Fibroblast of skin of left biceps (primary cell): ENCODE results near the gene DTHD1.

Experiments used
- DNase-seq, 2 experiments: peaks; one replicate each; pipeline ENCODE4 v3.0.0-alpha.2; 2013; ENCODE audit warnings: low read depth in 2 of 2

DTHD1 gene

GRCh38 chr4:36343501-36344175, 62.2 kb downstream of the DTHD1 start:
- DNase-seq, result no peak

- no peak for DNase-seq
Observed at GRCh38 chr4:36348403-36348938, 67.1 kb downstream of the DTHD1 start.

- DNase-seq, result no peak
Observed at GRCh38 chr4:36349938-36350549, 68.6 kb downstream of the DTHD1 start.

- DNase-seq, result no peak
Observed at GRCh38 chr4:36351082-36351666, 69.8 kb downstream of the DTHD1 start.

GRCh38 chr4:36353998-36354397, 72.6 kb downstream of the DTHD1 start:
- no peak for DNase-seq

GRCh38 chr4:36358173-36358572, 76.8 kb downstream of the DTHD1 start:
- no peak for DNase-seq

GRCh38 chr4:36360755-36361154, 79.3 kb downstream of the DTHD1 start:
- no peak for DNase-seq

- no peak for DNase-seq
Observed at GRCh38 chr4:36363024-36363423, 81.6 kb downstream of the DTHD1 start.

GRCh38 chr4:36374836-36375511, 93.6 kb downstream of the DTHD1 start:
- no peak for DNase-seq

- DNase-seq, result no peak
Observed at GRCh38 chr4:36385951-36386571, 104.6 kb downstream of the DTHD1 start.

- DNase-seq, result no peak
Observed at GRCh38 chr4:36386691-36387090, 105.3 kb downstream of the DTHD1 start.

GRCh38 chr4:36388710-36389109, 107.3 kb downstream of the DTHD1 start:
- no peak for DNase-seq

- no peak for DNase-seq
Observed at GRCh38 chr4:36391411-36391810, 110.0 kb downstream of the DTHD1 start.

- no peak for DNase-seq
Observed at GRCh38 chr4:36392024-36392423, 110.6 kb downstream of the DTHD1 start.

- DNase-seq, result no peak
Observed at GRCh38 chr4:36392916-36393315, 111.5 kb downstream of the DTHD1 start.
